Activated naive CD4-positive, alpha-beta T cell treated with anti-CD3 and anti-CD28 coated beads, Interleukin-2, amount 50 U/mL, for 16 hours (primary cell): ENCODE data around the gene OSBPL3.
A peak's percentile ranks its signal among the peaks of the same experiment; 100 is the strongest.

Experiments
- DNase-seq: peaks from one replicate; pipeline ENCODE4 v3.0.0-alpha.2; 2020

The OSBPL3 gene

DNA sequence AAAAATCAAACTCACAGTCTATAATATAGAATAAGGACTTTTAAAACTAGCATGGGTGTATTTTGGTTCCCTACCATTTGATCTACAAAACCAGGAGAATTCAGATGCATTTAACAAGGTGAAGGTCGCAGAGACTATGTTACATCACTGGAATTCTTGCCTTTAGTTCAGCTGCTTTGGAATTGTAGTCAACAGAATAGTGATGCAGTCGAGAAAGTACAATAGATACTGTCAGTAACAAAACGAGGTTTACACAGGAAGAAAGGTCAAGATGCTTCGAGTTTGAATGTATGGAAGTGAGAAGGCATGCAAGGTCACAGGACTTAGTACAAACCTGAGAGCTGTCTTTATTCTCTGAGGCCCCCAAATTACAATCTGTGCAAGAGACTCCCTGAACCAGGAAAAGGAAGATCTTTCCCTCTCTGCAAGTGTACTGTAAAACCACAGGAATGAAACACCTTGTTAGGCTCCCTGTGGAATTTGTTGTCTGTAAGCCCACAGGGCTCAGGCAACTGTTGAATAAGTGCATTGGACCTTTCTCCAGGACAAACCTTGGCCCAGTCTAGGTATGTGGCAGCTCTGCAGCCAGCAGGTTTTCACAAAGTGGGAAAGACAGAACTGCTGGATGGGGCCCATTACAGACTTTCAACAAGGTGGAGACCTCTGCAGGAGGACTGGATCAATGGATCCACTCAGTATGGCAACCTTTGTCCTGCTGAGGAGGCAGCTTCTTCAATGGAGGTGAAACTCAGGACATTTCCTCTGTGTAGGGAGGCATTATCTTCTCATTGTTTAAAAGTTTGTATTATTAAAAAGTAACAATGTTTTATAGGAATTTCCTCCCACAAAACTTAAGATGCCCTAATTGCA is 121.6 kb downstream of the OSBPL3 start:
- no peak for DNase-seq

DNA sequence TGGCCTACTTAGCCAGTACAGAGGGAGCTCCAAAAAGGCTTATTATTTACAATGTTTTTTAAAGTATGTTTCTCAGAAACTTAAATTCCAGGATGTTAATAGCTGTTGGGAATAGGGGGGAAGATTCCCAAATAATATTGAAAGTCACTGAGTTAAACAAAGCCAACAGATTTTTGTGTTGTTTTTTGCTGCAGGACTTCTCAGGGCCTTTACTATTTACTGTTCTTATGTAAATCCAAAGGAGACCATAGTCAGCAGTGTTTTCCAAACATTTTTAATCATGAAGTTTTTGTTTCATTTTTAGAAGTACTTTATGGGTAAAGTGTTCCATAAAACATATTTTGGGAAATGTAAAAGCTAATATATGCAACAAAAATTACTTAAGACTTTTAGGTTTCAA is 122.4 kb downstream of the OSBPL3 start:
- DNase-seq = no peak

DNA sequence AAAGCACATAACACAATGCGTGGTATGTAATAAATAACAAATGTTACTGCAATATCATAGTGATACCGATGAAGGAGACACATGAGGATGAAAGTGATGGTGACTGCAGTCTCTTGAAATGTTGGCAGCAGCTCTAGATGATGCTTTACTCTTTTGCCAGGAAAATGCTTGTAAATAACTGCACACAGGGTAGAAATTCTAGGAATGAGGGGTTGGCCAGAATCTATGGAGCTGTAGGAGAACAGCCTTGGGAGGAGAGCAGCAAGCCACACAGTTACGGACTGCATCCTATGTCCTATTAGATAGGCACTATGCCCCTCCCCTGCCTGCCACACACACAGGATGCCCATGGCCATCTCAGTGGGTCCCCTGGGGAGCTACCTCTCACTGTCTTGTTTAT is 125.1 kb downstream of the OSBPL3 start:
- DNase-seq = no peak

DNA sequence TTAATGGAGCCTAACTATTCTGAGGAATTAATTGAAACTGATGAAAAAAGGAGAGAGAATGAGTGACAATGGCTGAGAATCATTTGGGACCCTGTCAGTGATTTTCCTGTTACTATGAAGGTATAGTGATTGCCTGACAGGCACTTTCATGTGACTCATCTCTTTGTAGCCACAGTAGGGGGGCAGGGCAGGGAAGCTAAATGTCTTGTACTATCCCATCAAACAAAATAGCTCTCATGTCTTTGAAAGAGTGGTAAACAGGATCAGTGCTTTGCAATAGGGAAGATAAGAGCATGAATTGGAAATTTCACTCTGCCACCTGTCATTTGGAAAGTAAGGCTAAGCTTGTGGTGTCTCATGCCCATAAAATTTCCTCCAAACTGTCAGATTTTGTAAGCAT is 128.2 kb downstream of the OSBPL3 start:
- DNase-seq = peak; percentile 21

DNA sequence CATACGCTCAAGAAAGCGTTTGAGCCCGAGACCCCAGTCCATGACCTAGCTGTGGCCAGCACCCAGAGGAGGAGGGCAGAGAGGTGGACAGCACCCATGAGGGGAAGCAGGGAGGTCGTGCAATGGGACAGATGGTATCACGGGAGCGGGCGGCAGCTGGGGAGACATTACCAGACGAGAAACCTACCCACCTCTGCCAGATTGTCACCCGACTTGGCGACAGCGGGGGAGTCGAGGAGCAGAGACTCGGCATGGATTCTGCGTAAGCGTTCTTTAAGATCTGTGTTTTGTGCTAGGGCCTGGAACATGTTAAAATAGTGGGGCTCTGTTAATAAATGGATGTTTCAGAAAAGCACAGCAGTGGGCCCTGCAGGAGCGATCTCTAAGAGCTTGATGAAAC is 131.1 kb downstream of the OSBPL3 start:
- no peak for DNase-seq

DNA sequence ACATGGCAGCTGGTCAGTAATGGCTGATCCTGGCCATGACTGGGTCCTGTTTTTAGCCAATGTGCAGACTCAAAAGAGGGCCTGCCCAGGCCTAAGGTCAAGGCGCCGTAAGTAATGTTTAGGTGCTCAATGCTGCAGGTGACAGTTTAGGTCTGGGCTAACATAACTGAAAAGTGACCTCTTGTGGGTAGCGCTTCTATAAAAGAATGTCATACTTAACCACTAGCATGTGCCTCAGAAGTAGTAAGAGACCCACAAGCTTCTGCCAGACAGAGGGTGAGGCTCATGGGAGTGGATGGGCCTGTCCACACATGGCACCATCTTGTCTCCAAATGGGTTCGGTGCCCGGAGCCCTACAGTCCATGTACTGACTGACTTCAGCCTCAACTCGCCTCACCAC is 132.2 kb downstream of the OSBPL3 start:
- DNase-seq = no peak

DNA sequence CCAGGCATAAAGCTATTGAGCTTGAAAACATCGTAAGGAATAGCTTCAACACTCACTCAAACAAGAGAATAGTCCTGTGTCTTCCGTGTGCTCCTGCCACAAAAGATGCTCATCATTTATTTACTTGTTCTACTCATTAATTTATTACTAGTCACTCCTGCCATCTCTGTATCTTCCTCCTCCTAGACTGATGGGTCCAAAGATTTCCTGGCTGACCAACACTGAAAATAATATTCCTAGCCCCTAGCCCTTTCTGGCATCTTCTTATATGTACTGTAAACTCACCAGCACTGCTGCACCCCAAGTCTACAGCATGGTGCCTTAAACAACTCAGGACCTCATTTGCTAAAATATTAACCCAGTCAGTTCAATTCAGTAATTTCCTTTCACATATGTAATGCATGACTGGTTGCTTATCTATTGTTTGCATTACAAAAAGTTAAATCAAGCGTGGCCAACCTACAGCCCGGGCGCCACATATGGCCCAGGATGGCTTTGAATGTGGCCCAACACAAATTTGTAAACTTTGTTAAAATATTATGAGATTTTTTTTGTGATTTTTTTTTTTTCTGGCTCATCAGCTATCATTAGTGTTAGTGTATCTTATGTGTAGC is 136.1 kb downstream of the OSBPL3 start:
- DNase-seq = no peak

DNA sequence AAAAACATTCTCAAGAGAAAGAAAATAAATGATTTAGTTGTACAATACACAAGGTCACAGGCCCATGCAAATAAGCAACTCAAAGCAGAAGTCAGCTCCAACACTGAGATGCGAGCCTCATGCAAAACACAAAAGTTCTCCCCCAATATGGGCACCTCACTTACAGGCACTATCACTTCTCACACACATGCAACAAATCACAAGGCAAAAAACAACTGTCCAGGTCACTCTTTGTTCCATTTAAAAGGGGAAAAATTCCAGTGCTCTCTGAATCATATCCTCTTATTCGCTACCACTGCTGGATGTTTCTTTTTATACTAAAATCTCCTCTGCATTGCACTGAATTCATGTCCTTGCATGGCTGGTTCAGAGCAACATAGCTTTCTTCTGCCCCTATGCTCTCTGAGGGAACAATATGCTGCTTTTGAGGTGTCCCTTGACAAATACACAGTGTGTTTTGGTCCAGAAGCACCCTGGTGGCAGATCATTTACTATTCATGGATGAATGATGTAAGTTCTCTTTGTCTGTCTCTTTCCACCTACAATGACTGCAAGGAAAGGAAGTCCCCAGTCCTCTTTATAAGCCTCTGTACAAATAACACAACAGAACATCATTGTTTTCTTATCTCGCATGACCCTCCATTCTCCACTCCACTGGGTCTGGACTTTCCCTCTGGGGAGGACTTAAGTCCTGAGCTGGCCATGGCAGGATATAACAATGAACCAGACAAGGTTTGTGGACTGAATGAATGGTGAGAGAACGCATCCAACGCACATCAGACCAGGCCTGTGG is 137.3 kb downstream of the OSBPL3 start:
- no peak for DNase-seq

DNA sequence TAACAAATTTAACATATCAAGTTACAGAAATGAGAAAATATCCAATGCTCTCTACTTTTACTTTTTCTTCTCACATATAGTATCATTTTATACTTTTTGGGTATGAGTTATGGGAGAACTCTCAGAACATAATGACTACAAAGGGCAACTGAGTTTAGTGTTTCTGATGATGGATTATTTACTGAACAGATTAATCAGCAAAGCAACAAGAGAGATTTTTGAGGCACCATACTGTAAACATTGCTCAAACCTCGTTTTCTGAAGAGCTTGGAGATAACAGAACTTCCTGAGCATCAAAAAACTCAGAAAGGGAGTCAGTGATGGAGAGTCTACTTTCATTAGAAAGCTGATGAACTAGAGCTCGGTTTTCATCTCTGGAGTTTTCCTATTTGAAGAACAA is 137.9 kb downstream of the OSBPL3 start:
- no peak for DNase-seq

DNA sequence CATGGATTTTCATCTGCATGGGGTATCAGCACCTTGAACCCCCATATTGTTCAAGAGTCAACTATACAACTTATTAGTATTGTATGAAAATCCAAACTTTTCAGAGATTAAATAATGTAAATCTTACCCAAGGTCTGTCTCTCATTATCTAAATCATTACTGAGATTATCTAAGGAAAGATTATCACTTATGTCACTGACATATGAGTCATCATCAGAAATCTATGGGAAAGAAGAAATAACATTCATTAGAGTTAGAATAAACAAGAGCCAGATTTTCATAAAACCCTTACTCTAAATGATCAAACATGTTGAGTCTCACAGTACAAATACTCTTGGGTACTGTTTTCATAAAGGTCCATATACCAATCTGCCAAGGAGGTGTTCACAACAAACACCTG is 139.4 kb downstream of the OSBPL3 start:
- no peak for DNase-seq

DNA sequence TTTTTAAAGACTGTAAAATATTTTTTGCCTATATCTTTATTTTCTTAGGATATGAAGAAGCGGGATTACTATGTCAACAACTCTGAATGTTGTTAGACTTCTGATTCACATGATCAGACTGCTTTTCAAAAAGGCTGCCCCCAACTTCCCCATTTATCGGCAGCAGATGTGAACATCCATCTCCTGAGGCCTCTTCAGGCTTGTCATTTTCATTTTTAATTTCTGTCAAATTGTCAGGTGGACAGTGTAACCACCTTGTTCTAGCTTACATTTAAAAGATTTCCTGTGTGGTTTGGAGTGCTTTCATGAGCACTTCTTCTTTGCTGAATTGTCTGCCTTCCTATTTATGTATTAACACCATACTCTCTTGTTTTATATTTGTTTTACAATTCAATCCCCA is 143.9 kb downstream of the OSBPL3 start:
- DNase-seq = no peak

DNA sequence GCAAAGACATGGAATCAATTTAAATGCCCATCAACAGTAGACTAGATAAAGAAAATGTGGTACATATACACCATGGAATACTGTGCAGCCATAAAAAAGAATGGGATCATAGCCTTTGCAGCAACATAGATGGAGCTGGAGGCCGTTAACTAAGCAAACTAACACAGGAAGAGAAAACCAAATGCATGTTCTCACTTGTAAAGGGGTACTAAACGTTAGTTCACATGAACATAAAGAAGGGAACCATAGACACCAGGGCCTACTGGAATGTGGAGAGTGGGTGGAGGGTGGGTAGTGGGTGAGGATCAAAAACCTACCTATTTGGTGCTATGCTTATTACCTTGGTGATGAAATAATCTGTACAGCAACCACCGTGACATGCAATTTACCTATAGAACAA is 144.3 kb downstream of the OSBPL3 start:
- no peak for DNase-seq

DNA sequence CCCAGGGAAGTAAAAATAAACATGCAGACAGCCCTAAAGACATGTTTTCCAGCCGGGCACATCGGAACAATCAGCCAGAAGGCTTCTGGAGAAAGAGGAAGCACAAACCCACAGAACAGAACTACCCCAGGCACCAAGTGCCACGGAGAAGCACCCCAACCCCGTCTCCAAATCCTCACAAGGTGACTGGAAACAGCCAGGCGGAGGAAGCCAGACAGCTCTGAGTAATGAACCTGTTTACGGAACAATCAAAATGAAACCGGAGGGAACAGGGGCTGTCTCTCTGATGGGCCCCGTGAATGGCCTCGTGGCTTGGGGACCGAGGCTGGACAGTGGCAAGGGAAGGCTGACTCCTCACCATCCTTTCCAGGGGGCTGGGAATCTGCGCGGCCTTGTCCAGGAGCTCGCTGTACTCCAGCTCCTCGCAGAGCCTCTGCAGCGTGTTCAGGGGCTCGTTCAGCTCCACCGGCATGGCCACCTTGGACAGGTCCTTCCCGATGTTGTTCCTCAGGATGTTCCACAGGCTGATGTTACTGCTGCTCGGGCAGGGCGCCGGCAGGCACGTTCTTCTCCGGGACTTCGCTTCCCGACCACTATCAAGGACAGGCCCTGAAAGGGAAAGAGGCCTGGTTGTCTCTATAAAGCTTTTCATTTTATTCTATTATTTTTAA is 145.7 kb downstream of the OSBPL3 start:
- DNase-seq = no peak

DNA sequence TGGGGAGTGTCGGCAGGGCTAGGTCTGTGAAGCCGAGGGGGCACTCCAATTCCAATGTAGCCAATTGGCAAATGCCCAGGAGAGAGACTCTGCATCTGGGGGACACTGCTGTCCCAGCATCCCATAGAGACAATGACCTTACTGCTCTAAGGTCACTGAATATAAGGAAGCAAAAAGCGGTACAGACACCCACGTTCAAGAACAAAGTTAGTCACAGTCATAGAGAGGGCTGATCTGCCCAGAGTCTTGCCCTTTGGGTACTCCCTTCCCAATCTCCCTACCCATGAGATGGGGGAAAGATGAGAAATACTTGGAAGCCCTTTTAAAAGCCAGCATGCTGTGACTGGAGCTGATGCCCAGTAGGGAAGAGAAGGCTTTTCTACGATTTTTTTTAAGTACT is 146.4 kb downstream of the OSBPL3 start:
- no peak for DNase-seq

DNA sequence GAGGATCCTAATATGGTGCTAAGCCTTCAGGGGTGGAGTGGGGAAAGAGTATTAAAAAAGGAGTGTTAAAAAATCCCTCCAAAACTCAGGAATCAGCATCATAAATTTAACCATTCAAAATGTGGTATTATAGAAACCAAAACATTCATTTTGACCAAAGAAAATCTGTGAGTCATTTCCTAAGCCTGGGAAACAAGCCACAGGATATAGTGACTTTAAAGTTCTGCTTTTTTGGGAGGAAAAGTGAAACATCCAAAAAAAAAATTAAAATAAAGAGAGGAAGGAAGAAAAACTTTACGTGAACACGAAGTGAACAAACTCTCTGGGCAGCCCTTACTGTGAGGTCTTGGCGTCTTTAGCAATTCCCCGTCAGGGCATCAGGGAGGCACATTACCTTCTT is 148.7 kb downstream of the OSBPL3 start:
- no peak for DNase-seq

DNA sequence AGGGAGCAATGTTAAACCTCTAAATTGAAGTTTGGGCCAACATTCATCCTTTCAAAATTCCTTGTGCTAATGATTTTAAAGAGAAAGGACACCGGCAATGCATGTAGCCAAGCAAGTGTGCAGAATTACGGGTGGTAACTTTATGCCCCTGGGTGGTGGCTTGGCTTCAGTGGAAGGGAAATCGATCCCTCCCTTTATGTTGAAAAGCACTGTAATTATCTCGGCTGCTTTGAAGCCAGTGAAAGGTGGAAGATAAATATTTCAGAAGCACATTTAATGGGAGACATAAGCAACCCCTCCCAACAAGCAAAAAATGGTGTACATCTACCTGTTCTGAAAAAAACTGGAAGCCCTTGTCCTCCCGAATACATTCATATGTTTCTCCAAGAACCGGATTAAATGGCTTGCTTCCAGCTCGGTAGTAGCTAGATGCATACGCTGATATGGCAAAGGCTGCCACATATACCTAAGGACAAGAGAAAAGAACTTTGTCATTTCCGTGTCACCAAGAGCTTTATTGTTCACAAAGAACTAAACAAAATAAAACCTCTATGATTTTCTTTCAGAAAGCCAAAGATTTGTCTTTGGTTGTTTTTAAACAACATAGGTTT is 149.4 kb downstream of the OSBPL3 start:
- DNase-seq = no peak

DNA sequence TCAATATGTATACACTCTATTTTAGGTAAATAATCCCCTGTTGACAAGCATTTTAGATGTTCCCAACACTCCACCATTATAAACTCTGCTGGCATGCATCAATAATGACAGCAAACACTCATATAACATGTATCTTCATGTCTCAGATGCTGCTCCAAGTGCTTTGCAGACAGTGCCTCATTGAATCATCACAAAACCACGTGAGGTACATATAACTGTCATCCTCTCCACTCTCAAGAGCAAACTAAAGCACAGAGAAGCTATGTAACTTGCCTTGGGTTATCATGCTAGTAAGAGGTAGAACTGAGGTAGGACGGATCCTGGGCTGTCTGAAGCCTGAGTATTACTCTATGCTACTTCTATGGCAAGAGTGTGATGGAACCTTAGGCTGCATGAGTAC is 150.2 kb downstream of the OSBPL3 start:
- no peak for DNase-seq

DNA sequence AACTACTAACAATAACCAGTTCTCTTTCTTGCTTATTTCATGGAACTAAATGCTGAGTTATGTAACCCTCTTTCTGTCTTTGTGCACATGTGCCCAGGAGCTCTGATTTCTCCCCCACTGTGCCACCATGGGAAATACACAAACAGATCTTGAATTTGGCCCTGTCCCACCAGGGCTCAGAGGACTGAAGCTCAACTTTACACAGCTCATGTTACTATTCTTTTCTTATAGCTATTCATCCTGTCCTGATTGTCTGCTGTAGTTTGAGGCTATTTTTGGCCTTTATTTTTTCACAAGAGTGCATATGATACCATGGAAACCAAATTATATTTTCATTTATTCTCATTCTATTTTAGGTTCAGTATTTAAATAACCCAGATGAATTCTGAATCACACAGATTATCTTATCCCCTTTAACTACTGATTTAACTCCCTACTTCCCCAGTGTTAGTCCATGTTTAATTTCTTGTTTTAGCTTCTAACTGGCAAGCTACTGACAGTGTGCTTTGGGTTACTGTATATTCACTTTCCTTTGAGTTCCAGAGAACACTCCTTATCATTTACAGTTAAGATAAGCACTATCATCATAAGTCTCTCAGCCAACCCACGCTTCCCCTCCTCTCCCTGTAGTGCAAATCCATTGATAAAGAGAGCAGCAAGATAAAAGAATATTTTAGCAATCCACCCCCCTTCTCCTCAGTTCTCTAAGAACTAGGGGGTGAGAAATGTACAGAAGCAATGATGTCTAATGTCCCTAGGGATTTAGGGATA is 150.9 kb downstream of the OSBPL3 start:
- DNase-seq = no peak

DNA sequence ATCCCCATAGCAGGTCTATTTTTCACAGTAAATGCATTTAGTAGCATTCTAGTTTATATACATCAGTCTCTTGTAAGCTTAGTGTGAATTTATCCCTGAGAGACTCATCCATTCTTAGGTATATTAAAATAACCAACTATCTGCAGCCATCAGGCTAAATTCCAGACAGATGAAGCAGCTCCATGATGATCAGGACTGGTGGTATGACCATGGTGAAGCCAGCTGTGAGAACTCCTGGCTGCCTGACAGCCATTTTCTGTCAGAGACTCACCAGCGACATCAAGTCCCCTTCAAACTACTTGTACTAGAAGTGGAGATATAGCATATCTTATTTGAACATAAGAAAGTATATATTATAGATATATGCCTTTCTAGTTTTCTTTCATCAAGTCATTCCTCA is 152.4 kb downstream of the OSBPL3 start:
- no peak for DNase-seq

DNA sequence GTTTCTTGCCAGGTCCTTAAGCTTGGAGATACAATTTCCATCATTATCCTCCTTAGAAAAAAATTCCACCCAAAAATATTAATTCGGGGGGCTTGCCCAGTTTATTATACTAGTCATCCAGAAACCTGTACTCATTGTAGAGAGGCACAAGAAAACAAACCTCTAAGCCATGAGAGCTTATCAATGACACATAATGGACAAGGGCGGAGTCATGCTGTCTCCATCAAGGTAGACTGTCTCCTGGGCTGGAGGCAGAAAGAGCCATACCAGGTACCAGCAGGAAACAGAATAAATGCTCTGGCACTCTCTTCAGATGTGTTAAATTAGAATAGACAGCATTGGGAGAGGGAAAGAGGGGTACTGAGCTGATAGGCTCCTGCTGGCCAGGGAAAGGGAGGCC is 153.0 kb downstream of the OSBPL3 start:
- no peak for DNase-seq

DNA sequence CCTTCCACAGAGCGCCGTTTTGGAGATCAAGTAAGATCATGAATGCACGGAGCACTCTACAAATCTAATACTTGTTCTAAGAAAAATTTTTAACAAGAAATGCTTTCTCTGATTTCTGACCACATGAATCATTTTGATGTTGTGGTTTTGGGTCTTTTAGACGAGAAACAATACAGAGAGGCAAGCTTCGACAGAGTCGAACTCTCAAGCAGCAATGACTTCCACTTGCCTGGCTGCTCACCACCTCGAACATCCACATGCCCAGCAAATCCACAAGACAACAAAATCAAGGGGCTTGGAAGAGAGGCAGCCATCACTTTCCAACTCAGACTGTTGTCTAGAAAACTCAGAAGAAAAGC is 153.3 kb downstream of the OSBPL3 start:
- DNase-seq = no peak
